ENCODE data around the gene TCF7L1.

GRCh38 chr2:85199698-85200097, 66.5 kb downstream of the TCF7L1 start:
- TF ChIP-seq, protein P1, sequence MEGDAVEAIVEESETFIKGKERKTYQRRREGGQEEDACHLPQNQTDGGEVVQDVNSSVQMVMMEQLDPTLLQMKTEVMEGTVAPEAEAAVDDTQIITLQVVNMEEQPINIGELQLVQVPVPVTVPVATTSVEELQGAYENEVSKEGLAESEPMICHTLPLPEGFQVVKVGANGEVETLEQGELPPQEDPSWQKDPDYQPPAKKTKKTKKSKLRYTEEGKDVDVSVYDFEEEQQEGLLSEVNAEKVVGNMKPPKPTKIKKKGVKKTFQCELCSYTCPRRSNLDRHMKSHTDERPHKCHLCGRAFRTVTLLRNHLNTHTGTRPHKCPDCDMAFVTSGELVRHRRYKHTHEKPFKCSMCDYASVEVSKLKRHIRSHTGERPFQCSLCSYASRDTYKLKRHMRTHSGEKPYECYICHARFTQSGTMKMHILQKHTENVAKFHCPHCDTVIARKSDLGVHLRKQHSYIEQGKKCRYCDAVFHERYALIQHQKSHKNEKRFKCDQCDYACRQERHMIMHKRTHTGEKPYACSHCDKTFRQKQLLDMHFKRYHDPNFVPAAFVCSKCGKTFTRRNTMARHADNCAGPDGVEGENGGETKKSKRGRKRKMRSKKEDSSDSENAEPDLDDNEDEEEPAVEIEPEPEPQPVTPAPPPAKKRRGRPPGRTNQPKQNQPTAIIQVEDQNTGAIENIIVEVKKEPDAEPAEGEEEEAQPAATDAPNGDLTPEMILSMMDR (optimal IDR thresholded peaks at IDR 0.05 in 1 of 3, IDR thresholded peaks at IDR 0.05 in 1 of 3, conservative IDR thresholded peaks at IDR 0.05 in 1 of 3; ENCODE audit: extremely low read depth in 1 of 3, insufficient read depth in 2 of 3, low read length in 3 of 3) = no peak
- TF ChIP-seq EZH2 (IDR thresholded peaks at IDR 0.05; ENCODE audit: low read length) = no peak

Data from keratinocyte (primary cell).